GM19351 (cell line): ENCODE measurements around the gene RTCA.
A peak's percentile ranks its signal among the peaks of the same experiment; 100 is the strongest.
"Not testable (repeated sequence)": the region's sequence is repeated elsewhere in the genome, so short reads cannot be mapped to it uniquely, and the experiment has no call there.

ENCODE experiments used
- ATAC-seq: cut with Tn5 transposase; IDR thresholded peaks from one replicate; pipeline ENCODE4 v1.9.1; 2021; ENCODE audit warnings: mild to moderate bottlenecking, moderate library complexity; ENCODE audit not compliant: unreplicated experiment

RTCA gene

DNA sequence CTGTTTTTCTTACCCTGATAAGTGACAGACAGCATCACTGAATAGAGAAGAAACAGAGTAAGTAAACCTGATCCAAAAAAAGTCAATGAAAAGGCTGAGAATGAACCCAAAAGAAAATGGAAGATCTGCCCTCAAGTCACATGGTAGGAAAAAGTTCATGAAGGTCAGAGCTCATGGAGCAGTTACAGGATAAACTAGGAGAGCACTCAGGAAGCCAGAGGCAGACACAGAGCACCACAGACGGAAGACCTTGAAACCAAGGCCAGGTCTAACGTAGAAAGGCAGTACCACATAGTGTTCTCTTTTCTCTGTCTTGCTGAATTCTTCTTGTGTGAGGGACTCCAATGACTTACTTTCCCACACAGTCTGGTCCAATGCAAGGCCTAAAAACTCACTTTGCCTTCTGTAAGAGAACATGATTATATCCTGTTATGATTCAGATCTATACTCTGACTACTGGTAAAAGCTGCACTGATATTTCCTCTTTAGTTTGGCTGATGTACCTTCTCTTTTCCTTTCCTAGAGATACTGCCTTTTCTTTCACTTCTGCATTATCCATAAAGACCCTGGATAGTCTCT, 40.8 kb downstream of the RTCA start:
- ATAC-seq: no peak

DNA sequence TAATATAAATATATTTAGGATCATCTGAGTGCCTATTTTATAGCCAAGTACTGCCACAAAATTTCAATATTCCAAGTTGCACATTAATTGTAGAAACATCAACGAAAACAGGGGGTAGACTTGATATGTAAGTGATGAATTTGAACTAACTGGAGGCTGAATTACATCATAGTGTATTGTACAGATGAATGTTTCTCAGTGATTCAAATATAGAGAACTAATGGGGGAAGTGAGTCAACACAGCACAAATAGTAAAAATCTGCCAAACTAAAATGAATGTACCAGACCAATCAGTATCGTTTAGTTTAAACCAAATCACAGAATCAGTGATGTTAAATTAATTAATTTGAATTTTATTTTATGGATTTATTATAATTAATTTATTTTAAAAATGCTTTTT, 42.8 kb downstream of the RTCA start:
- peak; percentile 70 for ATAC-seq

DNA sequence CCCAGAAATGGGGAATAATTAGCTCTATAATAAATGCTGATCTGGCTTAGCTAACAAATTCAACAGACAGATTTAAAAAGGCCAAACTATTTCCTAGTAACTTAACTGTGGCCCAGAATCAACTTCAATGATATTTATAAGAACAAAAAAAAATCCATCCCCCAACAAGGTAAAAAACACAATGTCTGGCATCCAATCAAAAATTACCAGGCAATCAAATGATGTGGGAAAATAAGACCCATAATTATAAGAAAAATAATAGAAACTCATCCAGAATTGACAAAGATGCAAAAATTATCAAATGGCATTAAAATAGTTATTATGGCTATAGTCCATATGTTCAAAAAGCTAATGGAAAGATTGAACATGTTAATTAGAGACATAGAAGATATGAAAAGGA, 43.8 kb downstream of the RTCA start:
- no peak for ATAC-seq

GRCh38 chr1:100313382-100313781, 47.4 kb downstream of the RTCA start:
- no peak for ATAC-seq

DNA sequence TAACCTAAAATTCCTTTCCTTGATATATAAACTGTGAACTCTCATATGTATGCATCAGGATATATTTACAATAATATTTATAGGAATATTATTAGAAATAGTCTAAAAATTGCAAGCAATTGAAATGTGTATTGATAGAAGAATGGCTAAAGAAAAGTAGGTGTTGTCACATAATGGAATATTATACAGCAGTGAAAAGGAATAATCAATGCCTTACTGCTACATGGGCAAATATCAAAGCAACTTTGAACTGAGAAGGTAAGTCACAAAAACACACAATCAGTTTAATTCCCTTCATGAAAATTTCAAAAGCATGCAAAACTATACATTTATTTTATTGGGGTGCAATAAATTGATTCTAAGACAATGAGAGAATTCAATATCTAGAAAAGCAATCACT, 50.6 kb downstream of the RTCA start:
- no peak for ATAC-seq

- ATAC-seq: no peak
Measured at GRCh38 chr1:100320311-100321099, 54.5 kb downstream of the RTCA start.

DNA sequence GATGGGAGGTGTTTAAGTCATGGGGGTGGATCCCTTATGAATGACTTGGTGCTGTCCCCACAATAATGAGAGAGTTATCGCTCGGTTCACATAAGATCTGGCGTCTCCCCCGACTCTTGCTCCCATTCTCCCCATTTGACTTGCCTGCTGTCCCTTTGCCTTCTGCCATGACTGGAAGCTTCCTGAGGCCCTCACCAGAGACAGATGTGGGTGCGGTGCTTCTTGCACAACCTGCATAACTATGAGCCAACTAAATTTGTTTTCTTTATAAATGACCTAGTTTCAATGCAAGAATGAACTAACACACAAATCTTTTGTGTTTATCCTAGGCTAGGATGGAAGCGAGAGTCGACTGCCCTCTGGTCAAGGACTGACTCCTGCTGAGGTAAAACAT, 55.1 kb downstream of the RTCA start:
- no peak for ATAC-seq

DNA sequence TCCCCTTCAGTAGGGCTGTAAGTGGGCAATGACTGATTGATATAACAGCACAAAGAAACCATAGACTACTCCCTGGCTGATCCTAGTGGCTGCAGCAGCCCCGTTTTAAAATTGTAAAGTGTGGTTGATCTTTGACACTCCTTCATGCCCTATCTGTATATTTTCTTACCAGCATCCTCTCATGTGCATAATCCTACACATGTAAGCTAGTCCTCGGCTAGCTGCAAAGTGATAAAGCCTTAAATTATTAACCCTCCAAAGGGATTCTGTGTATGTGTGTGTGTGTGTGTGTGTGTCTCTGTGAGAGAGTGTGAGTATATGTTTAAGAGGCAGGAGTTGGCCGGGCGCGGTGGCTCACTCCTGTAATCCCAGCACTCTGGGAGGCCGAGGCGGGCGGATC, 55.5 kb downstream of the RTCA start:
- no peak for ATAC-seq

DNA sequence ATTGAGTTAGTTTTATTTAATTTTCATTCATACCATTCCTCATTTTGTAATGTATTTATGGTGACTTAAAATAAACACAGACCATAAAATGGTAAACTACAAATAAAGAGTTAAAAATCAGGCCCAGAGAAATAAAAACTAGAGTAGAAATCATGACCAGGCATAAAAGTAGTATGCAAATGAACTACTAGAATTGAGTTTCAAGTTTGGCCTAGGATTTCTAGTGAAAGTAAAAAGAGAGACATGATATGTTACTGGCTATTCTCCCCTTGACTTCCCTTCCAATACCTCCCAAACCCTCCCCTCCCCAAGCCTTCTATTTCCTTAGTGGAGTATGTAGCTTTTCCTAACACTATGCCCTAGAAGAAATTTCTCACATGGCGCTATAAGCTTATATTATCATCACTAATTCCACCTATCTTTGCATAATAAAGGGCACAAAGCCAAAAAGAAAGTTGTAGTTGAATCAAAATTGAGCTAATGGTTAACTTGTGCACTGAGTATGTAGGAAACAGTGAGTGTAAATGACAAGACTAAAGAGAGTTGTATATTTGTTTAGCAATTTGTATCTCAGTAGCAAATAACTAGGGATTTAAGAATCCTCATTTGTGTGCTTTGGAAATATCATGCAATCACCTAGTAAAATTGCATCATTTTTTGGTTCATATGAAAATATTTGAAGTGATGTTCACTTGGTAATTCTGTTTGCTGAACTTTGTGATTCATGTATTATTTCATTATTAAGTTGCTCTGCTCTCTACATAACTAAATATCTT, 56.6 kb downstream of the RTCA start:
- no peak for ATAC-seq

DNA sequence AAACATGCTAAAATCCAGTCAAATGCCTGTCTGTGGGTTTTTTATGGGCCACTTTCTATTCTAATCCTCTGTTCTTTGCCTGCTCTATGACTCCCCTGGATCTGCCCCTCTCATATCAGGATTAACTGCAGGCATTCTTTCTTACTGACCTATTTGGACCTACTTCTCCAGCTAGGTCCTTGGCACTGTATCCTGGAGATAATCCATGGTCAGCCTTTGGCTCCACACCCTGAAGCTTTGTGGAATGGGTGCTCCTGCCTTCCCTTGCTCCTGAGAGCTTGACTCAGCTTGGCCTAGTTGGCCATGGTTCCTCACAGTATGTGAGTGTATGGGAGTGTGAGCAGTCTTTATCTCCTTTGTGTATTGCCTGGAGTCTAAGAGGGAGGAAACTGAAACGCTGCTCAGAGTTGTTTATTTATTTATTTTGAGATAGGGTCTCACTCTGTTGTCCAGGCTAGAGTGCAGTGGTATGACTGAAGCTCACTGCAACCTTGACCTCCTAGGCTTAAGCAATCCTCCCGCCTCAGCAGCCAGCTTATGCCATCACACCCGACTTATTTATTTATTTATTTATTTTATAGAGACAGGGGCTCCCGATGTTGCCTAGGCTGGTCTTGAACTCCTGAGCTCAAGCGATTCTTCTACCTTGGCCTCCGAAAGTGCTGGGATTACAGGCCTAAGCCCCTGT, 57.5 kb downstream of the RTCA start:
- ATAC-seq: no peak

DNA sequence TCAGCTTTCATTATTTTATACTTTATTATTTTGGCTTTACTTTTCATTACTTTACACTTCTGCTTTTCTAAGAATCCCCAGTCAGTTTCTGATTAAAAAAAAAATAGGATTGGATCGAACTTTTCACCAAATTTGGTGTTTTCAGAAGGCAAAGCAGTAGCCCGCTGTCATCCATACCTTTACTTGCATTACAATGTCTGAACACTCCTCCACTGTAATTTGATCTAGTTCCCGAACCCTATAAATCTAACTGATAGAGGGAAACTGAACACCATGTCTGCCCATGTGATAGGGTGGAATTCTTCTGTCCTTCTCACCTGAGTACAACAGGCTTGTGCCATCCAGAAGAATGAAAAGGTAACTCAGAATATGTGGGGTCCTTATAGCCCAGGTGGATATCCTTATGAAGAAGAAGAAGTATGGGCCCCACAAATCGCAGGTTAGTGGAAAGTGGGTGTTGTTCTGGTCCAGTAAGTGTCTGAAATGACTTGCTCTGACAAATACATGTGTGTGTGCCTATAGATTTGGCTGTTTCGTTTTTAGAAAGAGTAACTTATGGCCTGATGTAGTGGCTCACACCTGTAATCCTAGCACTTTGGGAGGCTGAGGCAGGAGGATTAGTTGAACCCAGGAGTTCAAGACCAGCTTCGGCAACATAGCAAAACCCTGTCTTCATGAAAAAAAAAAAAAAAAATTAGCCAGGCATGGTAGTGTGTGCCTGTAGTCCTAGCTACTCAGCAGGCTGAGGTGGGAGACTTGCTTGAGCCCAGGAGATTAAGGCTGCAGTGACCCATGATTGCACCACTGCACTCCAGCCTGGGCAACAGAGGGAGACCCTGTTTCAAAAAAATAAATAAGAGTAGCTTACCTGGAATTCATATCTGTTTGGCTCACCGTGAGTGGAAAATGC, 59.7 kb downstream of the RTCA start:
- ATAC-seq: peak; percentile 57

DNA sequence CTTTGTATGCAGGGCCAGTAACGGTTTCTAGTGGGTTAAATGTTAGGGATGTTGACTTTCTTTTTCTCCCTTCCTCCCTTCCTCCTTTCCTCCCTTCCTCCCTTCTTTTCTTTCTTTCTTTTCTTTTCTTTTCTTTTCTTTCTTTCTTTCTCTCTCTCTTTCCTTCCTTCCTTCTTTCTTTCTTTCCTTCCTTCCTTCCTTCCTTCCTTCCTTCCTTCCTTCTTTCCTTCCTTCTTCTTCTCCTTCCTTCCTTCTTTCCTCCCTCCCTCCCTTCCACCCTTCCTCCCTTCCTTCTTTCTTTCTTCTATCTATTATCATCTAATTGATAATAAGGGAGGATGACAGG, 60.3 kb downstream of the RTCA start:
- ATAC-seq: not testable (repeated sequence)

DNA sequence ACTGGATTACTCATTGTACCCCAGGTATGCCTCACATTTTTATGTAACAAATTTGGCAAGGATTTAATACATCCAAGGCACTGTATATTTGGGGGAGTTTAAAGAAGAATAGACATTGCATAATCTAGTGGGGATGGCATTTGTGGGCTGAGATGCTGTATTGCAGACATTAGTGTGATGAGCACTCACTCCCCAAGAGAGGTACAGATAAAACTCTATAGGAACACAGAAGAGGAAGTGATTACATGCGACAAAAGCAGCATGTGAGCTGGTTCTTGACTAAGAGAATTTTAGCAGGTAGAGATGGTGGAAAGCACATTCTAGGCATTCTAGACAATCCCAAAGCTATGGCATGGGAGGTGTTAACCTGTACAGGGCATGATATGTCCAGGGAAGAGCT, 62.1 kb downstream of the RTCA start:
- ATAC-seq: peak; percentile 62

DNA sequence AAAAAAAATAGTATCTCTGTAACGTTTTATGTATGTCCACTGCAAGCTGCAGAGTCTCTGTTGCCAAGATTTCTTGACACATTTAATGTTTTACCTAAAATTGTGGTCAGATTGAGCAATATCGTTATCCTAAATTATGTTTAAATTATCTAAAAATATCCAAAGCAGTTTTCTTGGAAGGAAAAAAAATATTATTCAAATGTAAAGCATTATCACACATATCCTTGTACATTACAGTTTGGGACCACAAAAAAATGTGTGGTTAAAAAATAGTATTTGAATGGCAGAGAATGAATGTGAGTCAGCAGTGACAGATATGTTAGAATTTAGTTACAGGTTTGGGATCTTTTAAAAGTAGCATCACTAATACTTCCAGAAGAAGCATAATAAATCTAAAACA, 65.1 kb downstream of the RTCA start:
- not testable (repeated sequence) for ATAC-seq

DNA sequence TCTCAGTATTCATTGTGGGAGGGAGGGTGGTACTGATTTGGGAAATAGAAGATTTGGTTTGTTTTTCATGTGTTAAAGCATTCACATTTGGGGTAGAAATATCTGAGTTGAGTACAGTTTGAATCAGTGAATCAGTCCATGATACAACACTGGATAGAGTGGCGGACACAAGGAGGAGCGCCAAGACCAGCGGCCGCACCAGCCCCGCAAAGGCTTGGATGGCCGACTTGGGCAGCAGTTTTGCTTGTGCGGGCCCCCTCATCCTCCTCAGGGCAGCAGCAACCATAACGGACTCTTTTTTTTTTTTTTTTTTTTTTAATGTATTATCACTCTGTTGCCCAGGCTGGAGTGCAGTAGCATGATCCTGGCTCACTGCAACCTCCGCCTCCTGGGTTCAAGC, 66.3 kb downstream of the RTCA start:
- no peak for ATAC-seq

- ATAC-seq: no peak
Measured at GRCh38 chr1:100335436-100335835, 69.4 kb downstream of the RTCA start.

GRCh38 chr1:100337878-100338277, 71.9 kb downstream of the RTCA start:
- not testable (repeated sequence) for ATAC-seq

GRCh38 chr1:100339735-100340134, 73.7 kb downstream of the RTCA start:
- not testable (repeated sequence) for ATAC-seq

- ATAC-seq: no peak
Measured at GRCh38 chr1:100340494-100340893, 74.5 kb downstream of the RTCA start.

DNA sequence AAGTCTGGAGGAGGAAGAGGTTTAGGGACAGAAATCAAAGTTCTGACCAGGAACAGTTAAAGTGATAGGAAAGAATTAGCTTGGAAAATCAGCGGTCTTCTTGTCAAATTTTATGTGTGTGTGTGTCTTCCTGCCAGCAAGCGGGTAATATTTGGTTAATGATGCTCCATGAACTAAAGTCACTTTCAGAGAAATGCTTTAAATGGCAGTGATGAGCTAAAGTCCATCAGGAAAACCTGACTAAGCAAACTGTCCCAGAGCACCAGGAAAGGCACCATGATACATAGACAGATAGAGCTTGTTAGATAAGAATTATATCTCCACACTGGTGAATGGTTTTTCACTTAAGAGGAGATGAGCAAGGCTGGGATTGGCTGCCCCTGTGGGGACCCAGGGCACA, 76.3 kb downstream of the RTCA start:
- ATAC-seq: no peak
